Ishikawa (cell line): ENCODE results near the gene GPR161.

ENCODE experiments used
- CEBPB ChIP-seq: IDR thresholded peaks from 2 replicates; pipeline ENCODE4 v1.6.1; 2012
- CREB1 ChIP-seq: IDR thresholded peaks from 2 replicates; pipeline ENCODE4 v1.6.1; 2012; ENCODE audit warnings: low read depth
- EGR1 ChIP-seq: IDR thresholded peaks from 2 replicates; pipeline ENCODE4 v1.6.1; 2012
- EP300 ChIP-seq: IDR thresholded peaks from 2 replicates; pipeline ENCODE4 v1.6.1; 2012; ENCODE audit warnings: borderline replicate concordance
- FOXM1 ChIP-seq: IDR thresholded peaks from 2 replicates; pipeline ENCODE4 v1.6.1; 2012; ENCODE audit warnings: low read depth, borderline replicate concordance
- MAX ChIP-seq: IDR thresholded peaks from 2 replicates; pipeline ENCODE4 v1.6.1; 2012
- NFIC ChIP-seq: IDR thresholded peaks from 2 replicates; pipeline ENCODE4 v1.6.1; 2012
- RAD21 ChIP-seq: IDR thresholded peaks from 2 replicates; pipeline ENCODE4 v1.6.1; 2012; ENCODE audit warnings: low read depth
- REST ChIP-seq: IDR thresholded peaks from 2 replicates; pipeline ENCODE4 v1.6.1; 2012; ENCODE audit warnings: low read depth, mild to moderate bottlenecking
- TAF1 ChIP-seq: IDR thresholded peaks from 2 replicates; pipeline ENCODE4 v1.6.1; 2012; ENCODE audit warnings: low read depth, mild to moderate bottlenecking
- TCF12 ChIP-seq: IDR thresholded peaks from 2 replicates; pipeline ENCODE4 v1.6.1; 2012; ENCODE audit warnings: low read depth
- TEAD4 ChIP-seq: IDR thresholded peaks from 2 replicates; pipeline ENCODE4 v1.6.1; 2012
- USF1 ChIP-seq: IDR thresholded peaks from 2 replicates; pipeline ENCODE4 v1.6.1; 2012
- YY1 ChIP-seq: IDR thresholded peaks from 2 replicates; pipeline ENCODE4 v1.6.1; 2012; ENCODE audit warnings: low read depth
- ZBTB7A ChIP-seq: IDR thresholded peaks from 2 replicates; pipeline ENCODE4 v1.6.1; 2012; ENCODE audit warnings: low read depth

GPR161 gene

GRCh38 chr1:168112673-168113305 lies 23.9 kb downstream of the GPR161 start:
- no peak for TF ChIP-seq RAD21
- no peak for TF ChIP-seq TAF1
- 0 out of 2 replicates have a peak, but pooled peaks have one; percentile 6 for TF ChIP-seq TEAD4
- no peak for TF ChIP-seq CREB1
- no peak for TF ChIP-seq EGR1
- no peak for TF ChIP-seq ZBTB7A
- TF ChIP-seq NFIC, result peak; percentile 88
- TF ChIP-seq REST, result no peak

- TF ChIP-seq ZBTB7A, result no peak
Measured at GRCh38 chr1:168110896-168111545, 25.7 kb downstream of the GPR161 start.

GRCh38 chr1:168106274-168106673 lies 30.5 kb downstream of the GPR161 start:
- no peak for TF ChIP-seq FOXM1
- TF ChIP-seq TAF1, result no peak
- TF ChIP-seq YY1, result no peak
- no peak for TF ChIP-seq RAD21
- TF ChIP-seq MAX, result no peak
- no peak for TF ChIP-seq TEAD4
- TF ChIP-seq CREB1, result no peak
- no peak for TF ChIP-seq ZBTB7A
- no peak for TF ChIP-seq TCF12
- TF ChIP-seq EP300, result no peak
- no peak for TF ChIP-seq USF1
- no peak for TF ChIP-seq EGR1
- TF ChIP-seq REST, result no peak
- TF ChIP-seq CEBPB, result no peak
- no peak for TF ChIP-seq NFIC

- TF ChIP-seq NFIC (no peak), EP300 (no peak), ZBTB7A (no peak), RAD21 (no peak), TAF1 (no peak), EGR1 (no peak), YY1 (no peak), USF1 (no peak), MAX (no peak), TCF12 (no peak), REST (no peak), CREB1 (no peak), CEBPB (no peak), TEAD4 (no peak), FOXM1 (no peak)
Measured at GRCh38 chr1:168105846-168106245, 30.9 kb downstream of the GPR161 start.
